ENCODE results near the gene SMIM14. TPM values are rescaled to one million over a fixed set of nuclear protein-coding genes. Genes with fewer than 3 reads are reported as not detected.

The SMIM14 gene
- total RNA-seq, 3 donors from 2014 or later (not counting 1 experiment from before 2014, with no cell fraction given) = 12.6 to 21.8 (median 15.2) TPM

GRCh38 chr4:39667706-39668105, 29.0 kb upstream of the SMIM14 start:
- no peaks in the 10 kb centered on the region for H3K9me3 ChIP-seq (ENCODE audit: control insufficient read depth, insufficient read depth, low read length)
- no CpG with 5 or more reads among the region's 1 CpG for whole genome bisulfite sequencing (ENCODE audit: insufficient coverage)
- H3K27me3 ChIP-seq (ENCODE audit: control insufficient read depth, insufficient read depth, low read length) = no peaks in the 10 kb centered on the region
- H3K36me3 ChIP-seq (ENCODE audit: control insufficient read depth, insufficient read depth, low read length) = no peaks in the 10 kb centered on the region
- no peak overlapping the region for H3K4me3 ChIP-seq (ENCODE audit: low read length)
- Mint-ChIP-seq H3K4me1 (no peaks in the 10 kb centered on the region), H3K27me3 (ENCODE audit: low read depth in 2 of 2) (peaks cover 4 to 9% of the 10 kb centered on the region in 2 donors), H3K9me3 (no peaks in the 10 kb centered on the region), H3K36me3 (no peaks in the 10 kb centered on the region), H3K4me3 (no peak overlapping the region), H3K27ac (no peak overlapping the region)
- no peak for TF ChIP-seq CTCF (IDR thresholded peaks at IDR 0.05)
- H3K4me1 ChIP-seq (ENCODE audit: control insufficient read depth, insufficient read depth, low read length) = no peaks in the 10 kb centered on the region
- H3K27ac ChIP-seq (ENCODE audit: low read length) = no peak overlapping the region
- ATAC-seq = no peak
- DNase-seq = no peak
- intact Hi-C loops (cut with micrococcal nuclease) = no loop called here

- no peaks in the 10 kb centered on the region for H3K36me3 Mint-ChIP-seq
- intact Hi-C loops (cut with micrococcal nuclease) = no loop called here
- H3K4me1 Mint-ChIP-seq = no peaks in the 10 kb centered on the region
- H3K27me3 Mint-ChIP-seq (ENCODE audit: low read depth in 2 of 2) = peaks cover 0 to 9% of the 10 kb centered on the region in 2 donors
- no peak overlapping the region for H3K4me3 Mint-ChIP-seq
- 92% methylated on average over 3 of the region's 3 CpGs for WGBS (ENCODE audit: insufficient coverage)
- no peaks in the 10 kb centered on the region for H3K9me3 ChIP-seq (ENCODE audit: control insufficient read depth, insufficient read depth, low read length)
- DNase-seq (no peak), ATAC-seq (no peak)
- no peaks in the 10 kb centered on the region for H3K27me3 ChIP-seq (ENCODE audit: control insufficient read depth, insufficient read depth, low read length)
- no peaks in the 10 kb centered on the region for H3K36me3 ChIP-seq (ENCODE audit: control insufficient read depth, insufficient read depth, low read length)
- H3K9me3 Mint-ChIP-seq = no peaks in the 10 kb centered on the region
- H3K4me3 ChIP-seq (ENCODE audit: low read length) = no peak overlapping the region
- no peak overlapping the region for H3K27ac ChIP-seq (ENCODE audit: low read length)
- no peak overlapping the region for H3K27ac Mint-ChIP-seq
- no peak for TF ChIP-seq CTCF (IDR thresholded peaks at IDR 0.05)
- no peaks in the 10 kb centered on the region for H3K4me1 ChIP-seq (ENCODE audit: control insufficient read depth, insufficient read depth, low read length)
Measured at GRCh38 chr4:39664828-39665731, 26.4 kb upstream of the SMIM14 start.

GRCh38 chr4:39662683-39663082, 24.0 kb upstream of the SMIM14 start:
- intact Hi-C loops (cut with micrococcal nuclease) = no loop called here
- H3K27me3 ChIP-seq (ENCODE audit: control insufficient read depth, insufficient read depth, low read length) = no peaks in the 10 kb centered on the region
- H3K9me3 ChIP-seq (ENCODE audit: control insufficient read depth, insufficient read depth, low read length) = no peaks in the 10 kb centered on the region
- Mint-ChIP-seq H3K9me3 (no peaks in the 10 kb centered on the region), H3K27me3 (ENCODE audit: low read depth in 2 of 2) (peaks cover 0 to 9% of the 10 kb centered on the region in 2 donors), H3K36me3 (no peaks in the 10 kb centered on the region), H3K4me3 (no peak overlapping the region), H3K4me1 (no peaks in the 10 kb centered on the region), H3K27ac (no peak overlapping the region)
- no peak for TF ChIP-seq CTCF (IDR thresholded peaks at IDR 0.05)
- 94% methylated on average over 7 of the region's 7 CpGs for WGBS (ENCODE audit: insufficient coverage)
- no peak overlapping the region for H3K27ac ChIP-seq (ENCODE audit: low read length)
- H3K36me3 ChIP-seq (ENCODE audit: control insufficient read depth, insufficient read depth, low read length) = no peaks in the 10 kb centered on the region
- H3K4me1 ChIP-seq (ENCODE audit: control insufficient read depth, insufficient read depth, low read length) = peaks cover 2% of the 10 kb centered on the region
- DNase-seq (no peak), ATAC-seq (no peak)
- H3K4me3 ChIP-seq (ENCODE audit: low read length) = no peak overlapping the region

Measured in natural killer cell (primary cell).